Fibroblast of the aortic adventitia (primary cell): ENCODE data around the gene DCAF15. TPM values are rescaled to one million over a fixed set of nuclear protein-coding genes. Genes with fewer than 3 reads are reported as not detected.

Experiments
- DNase-seq: peaks from one replicate; pipeline ENCODE4 v3.0.0-alpha.2; 2010; ENCODE audit warnings: low read depth
- H3K4me3 ChIP-seq: 2 replicates; pipeline ENCODE4 v1.5.1; 2011; ENCODE audit warnings: low read depth, mild to moderate bottlenecking, control low read depth, low read length, moderate library complexity
- total RNA-seq: library from RNA; depleted of rRNA; stranded (reverse); fragments of >200 nt; gene quantifications from 2 replicates; pipeline ENCODE4 v1.2.3, GENCODE V29; 2012; ENCODE audit warnings: low replicate concordance
- TF ChIP-seq, protein P1 (sequence below): IDR thresholded peaks from 2 replicates; pipeline ENCODE4 v1.5.1; 2011; ENCODE audit warnings: mild to moderate bottlenecking, low read length, control low read depth, inconsistent platforms; ENCODE audit not compliant: insufficient read depth

Gene DCAF15
- total RNA-seq, 1 donor = 12.7 TPM

DNA sequence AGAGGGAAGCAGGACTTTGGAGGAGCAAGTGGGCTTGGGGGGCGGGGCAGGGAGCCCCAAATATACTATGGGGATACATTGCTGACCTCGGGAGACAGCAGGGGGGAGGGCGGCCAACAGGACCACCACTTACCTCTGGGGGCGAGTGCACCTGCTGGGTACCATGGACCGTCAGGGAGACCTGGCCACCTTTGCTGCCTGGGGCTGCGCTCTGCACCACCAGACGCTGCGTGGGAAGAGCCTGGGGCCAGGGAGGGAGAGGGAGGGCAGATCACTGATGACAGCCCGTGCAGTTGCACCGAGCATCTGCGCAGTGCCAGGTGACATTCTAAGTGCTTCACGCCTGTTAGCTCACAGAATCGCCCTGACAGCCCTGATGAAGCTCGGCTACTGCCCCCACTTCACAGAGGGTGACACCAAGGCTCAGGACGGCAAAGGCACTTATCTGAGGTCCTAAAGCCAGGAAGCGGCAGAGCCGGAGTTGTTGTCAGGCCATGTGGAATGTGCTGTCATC, 29.7 kb downstream of the DCAF15 start:
- TF ChIP-seq, protein P1, sequence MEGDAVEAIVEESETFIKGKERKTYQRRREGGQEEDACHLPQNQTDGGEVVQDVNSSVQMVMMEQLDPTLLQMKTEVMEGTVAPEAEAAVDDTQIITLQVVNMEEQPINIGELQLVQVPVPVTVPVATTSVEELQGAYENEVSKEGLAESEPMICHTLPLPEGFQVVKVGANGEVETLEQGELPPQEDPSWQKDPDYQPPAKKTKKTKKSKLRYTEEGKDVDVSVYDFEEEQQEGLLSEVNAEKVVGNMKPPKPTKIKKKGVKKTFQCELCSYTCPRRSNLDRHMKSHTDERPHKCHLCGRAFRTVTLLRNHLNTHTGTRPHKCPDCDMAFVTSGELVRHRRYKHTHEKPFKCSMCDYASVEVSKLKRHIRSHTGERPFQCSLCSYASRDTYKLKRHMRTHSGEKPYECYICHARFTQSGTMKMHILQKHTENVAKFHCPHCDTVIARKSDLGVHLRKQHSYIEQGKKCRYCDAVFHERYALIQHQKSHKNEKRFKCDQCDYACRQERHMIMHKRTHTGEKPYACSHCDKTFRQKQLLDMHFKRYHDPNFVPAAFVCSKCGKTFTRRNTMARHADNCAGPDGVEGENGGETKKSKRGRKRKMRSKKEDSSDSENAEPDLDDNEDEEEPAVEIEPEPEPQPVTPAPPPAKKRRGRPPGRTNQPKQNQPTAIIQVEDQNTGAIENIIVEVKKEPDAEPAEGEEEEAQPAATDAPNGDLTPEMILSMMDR = no peak
- H3K4me3 ChIP-seq = no peak overlapping the region
- DNase-seq = no peak

- DNase-seq = no peak
- no peak overlapping the region for H3K4me3 ChIP-seq
- TF ChIP-seq, protein P1 = no peak
Observed at GRCh38 chr19:13982773-13983172, 30.5 kb downstream of the DCAF15 start.

DNA sequence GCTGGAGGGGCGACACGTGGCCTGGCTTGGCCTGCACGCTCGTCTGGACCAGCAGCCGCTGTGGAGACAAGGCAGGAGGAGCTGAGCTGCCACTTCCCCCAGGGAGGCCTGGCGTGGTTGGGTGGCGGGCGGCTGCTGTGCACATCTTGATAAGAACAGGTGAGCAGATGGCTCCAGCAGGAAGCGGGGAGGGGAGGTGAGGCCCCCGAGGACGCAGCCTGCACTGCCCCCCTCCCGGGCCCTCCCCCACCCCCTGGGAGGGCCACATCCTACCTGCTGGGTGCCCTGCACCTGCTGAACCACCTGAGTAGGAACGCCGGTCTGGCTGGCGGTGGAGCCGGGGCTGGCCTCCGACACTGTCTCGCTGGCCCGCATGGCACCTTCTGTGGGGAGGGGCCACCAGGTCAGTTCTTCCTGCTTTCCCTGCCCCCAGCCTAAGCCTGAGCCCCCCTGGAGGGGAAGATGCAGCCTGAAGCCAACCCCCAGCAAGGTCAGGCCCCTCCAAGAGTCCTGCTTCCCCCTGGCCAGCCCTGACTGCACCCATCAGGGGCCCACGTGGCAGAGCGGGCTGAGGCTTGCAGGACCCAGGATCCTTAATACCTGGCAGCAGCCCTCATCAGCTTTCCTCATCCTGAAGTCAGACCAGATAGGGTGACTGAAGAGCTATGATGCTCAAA, 31.0 kb downstream of the DCAF15 start:
- no peak for DNase-seq
- no peak overlapping the region for H3K4me3 ChIP-seq
- TF ChIP-seq, protein P1 = no peak

DNA sequence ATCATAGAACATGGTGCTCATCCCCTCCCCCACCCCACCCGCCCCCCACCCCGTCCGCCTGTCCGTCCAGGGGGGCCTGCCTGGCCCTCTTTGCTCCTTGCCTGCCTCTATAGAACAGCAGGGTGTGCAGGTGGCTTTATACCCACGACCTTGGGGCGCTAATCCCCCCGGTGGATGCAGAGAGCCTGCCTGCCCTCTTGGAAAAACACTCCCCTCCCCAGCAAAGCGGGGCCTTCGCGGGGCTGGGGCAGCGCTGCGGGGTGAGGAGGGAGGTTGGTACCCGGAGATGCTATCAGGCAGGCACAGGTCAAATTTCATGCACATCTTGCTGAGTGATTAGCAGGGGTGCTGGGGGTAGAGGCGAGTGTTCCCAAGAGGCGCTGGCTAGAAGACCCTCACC, 31.9 kb downstream of the DCAF15 start:
- TF ChIP-seq, protein P1 = no peak
- no peak for DNase-seq
- no peak overlapping the region for H3K4me3 ChIP-seq

DNA sequence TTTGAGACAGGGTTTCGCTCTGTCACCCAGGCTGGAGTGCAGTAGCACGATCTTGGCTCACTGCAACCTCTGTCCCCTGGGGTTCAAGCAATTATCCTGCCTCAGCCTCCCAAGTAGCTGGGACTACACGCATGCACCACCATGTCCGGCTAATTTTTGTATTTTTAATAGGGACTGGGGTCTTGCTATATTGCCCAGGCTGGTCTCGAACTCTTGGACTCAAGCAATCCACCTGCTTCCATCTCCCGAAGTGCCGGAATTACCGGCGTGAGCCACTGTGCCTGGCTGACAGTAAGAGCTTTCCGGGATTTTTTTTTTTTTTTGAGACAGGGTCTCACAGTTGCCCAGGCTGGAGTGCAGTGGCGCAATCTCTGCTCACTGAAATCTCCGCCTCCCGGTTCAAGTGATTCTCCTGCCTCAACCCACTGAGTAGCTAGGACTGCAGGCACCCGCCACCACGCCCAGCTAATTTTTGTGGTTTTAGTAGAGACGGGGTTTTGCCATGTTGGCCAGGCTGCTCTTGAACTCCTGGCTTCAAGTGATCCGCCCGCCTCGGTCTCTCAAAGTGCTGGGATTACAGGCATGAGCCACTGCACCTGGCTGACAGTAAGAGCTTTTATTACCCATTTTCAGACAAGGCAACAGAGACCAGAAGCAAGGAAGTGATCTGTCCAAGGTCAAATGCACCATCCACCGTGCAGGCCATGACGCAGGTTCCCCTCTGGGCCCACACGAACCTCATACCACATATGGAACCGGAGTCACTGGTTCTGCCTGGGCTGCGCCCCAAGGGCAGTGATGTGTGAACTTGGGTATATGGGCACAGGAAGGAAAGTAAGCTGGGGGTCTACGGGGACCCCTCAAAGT, 32.8 kb downstream of the DCAF15 start:
- DNase-seq = no peak
- no peak overlapping the region for H3K4me3 ChIP-seq
- TF ChIP-seq, protein P1 = no peak

DNA sequence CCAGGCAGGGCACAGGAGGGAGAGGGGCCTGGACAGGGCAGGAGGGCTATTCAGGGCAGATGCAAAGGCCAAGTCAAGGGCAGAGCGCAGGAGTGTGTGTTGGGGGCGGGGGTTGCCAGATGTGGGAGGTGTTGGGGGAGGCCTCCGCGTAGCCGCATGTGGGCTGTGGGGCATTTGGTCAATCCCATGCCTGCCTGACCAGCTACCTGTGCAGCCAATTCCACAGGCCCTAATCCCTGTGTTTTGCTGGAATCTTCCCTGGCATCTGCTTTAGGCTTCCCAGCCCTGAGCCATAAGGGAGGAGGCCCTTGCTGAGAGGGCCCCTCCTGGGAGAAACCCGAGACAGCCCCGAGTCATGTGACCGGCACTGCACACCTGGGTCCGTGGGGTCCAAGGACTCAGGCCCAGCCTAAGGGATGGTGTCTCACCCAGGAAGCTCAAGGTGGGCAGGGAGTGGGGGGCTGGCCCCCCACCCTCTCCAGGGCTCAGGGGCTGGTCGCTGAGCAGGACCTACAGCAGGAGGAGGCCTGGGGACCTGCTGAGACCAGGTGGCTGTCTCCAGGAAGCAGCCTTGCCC, 33.5 kb downstream of the DCAF15 start:
- no peak overlapping the region for H3K4me3 ChIP-seq
- no peak for DNase-seq
- TF ChIP-seq, protein P1 = no peak
